Stimulated activated naive CD4-positive, alpha-beta T cell treated with Interleukin-2 at 50 U/mL for 16 hours (primary cell): ENCODE measurements around the gene PIANP.
"Not testable (repeated sequence)": the region's sequence is repeated elsewhere in the genome, so short reads cannot be mapped to it uniquely, and the experiment has no call there.

ENCODE experiments used
- DNase-seq: peaks from one replicate; lab custom pipeline; 2025; lab: John Stamatoyannopoulos, UW

PIANP gene

GRCh38 chr12:6700646-6701051 lies at the start of gene PIANP:
TSS of gene PIANP (minus strand) at chr12:6700815. CDS start at chr12:6698061, 2,754 bp downstream.
- DNase-seq = peak; percentile 41

GRCh38 chr12:6748761-6749160 lies 48.1 kb upstream of the PIANP start:
- no peak for DNase-seq

GRCh38 chr12:6747216-6747615 lies 46.6 kb upstream of the PIANP start:
- no peak for DNase-seq

GRCh38 chr12:6745741-6746525 lies 45.3 kb upstream of the PIANP start:
- no peak for DNase-seq

- DNase-seq = not testable (repeated sequence)
These were observed 42.7 kb upstream of the PIANP start for GRCh38 chr12:6743300-6743699.

- no peak for DNase-seq
These were observed 42.2 kb upstream of the PIANP start for GRCh38 chr12:6742834-6743233.

- not testable (repeated sequence) for DNase-seq
These were observed 41.5 kb upstream of the PIANP start for GRCh38 chr12:6742080-6742479.

GRCh38 chr12:6736754-6737153 lies 36.1 kb upstream of the PIANP start:
- no peak for DNase-seq

- DNase-seq = peak; percentile 20
These were observed 35.0 kb upstream of the PIANP start for GRCh38 chr12:6735448-6736191.

- no peak for DNase-seq
These were observed 34.1 kb upstream of the PIANP start for GRCh38 chr12:6734506-6735387.

- no peak for DNase-seq
These were observed 29.6 kb upstream of the PIANP start for GRCh38 chr12:6730169-6730568.

- no peak for DNase-seq
These were observed 28.6 kb upstream of the PIANP start for GRCh38 chr12:6729186-6729585.

GRCh38 chr12:6725350-6725749 lies 24.7 kb upstream of the PIANP start:
- DNase-seq = no peak

- no peak for DNase-seq
These were observed 23.8 kb upstream of the PIANP start for GRCh38 chr12:6724409-6724797.

- peak; percentile 97 for DNase-seq
These were observed 23.2 kb upstream of the PIANP start, which contains the start of gene COPS7A for GRCh38 chr12:6723607-6724408. TSS of gene COPS7A (plus strand) at chr12:6724046. CDS start at chr12:6724657, 611 bp downstream.

- DNase-seq = no peak
These were observed 22.2 kb upstream of the PIANP start for GRCh38 chr12:6722863-6723262.

GRCh38 chr12:6716874-6717437 lies 16.3 kb upstream of the PIANP start:
- no peak for DNase-seq

GRCh38 chr12:6716031-6716873 lies 15.6 kb upstream of the PIANP start:
- not testable (repeated sequence) for DNase-seq

- no peak for DNase-seq
These were observed 8.4 kb upstream of the PIANP start for GRCh38 chr12:6708960-6709394.

- DNase-seq = not testable (repeated sequence)
These were observed 7.7 kb upstream of the PIANP start for GRCh38 chr12:6708351-6708750.
